Brain microvascular endothelial cell (primary cell): ENCODE results near the gene APOA1.
A peak's percentile ranks its signal among the peaks of the same experiment; 100 is the strongest.

ENCODE experiments used
- DNase-seq: peaks from one replicate; pipeline ENCODE4 v3.0.0-alpha.2; 2020
- H3K27ac ChIP-seq: fragments of 250-450 bp; sonication (Bioruptor Pico); 2 replicates; pipeline ENCODE4 v1.5.1; 2020; ENCODE audit warnings: mild to moderate bottlenecking, moderate library complexity
- H3K27me3 ChIP-seq: fragments of 250-450 bp; sonication (Bioruptor Pico); replicated peaks from 2 replicates; pipeline ENCODE4 v1.5.1; 2020; ENCODE audit warnings: mild to moderate bottlenecking
- H3K36me3 ChIP-seq: fragments of 250-450 bp; sonication (Bioruptor Pico); replicated peaks from 2 replicates; pipeline ENCODE4 v1.5.1; 2020; ENCODE audit warnings: mild to moderate bottlenecking
- H3K4me3 ChIP-seq: 2 replicates; pipeline ENCODE4 v1.5.1; 2011; ENCODE audit warnings: low read depth, mild to moderate bottlenecking, control low read depth, low read length, moderate library complexity
- CTCF ChIP-seq: IDR thresholded peaks from 2 replicates; pipeline ENCODE4 v1.5.1; 2011; ENCODE audit warnings: low read depth, mild to moderate bottlenecking, moderate library complexity, low read length, control low read depth, inconsistent platforms; ENCODE audit errors: missing control alignments
- in situ Hi-C: cut with HindIII; loops from 2 replicates; pipeline ENCODE4 v1.10.0; 2017; ENCODE audit warnings: low sequenced_read_pairs, low pct_ligation_motif_present

The APOA1 gene

GRCh38 chr11:116876656-116877055 lies 39.2 kb upstream of the APOA1 start:
- in situ Hi-C loops, result no loop called here
- TF ChIP-seq CTCF, result no peak
- Histone ChIP-seq H3K4me3 (no peak overlapping the region), H3K27me3 (no peaks in the 10 kb centered on the region), H3K36me3 (no peaks in the 10 kb centered on the region), H3K27ac (no peak overlapping the region)
- DNase-seq, result no peak

- Histone ChIP-seq H3K36me3 (no peaks in the 10 kb centered on the region), H3K4me3 (no peak overlapping the region), H3K27me3 (no peaks in the 10 kb centered on the region), H3K27ac (no peak overlapping the region)
- no peak for DNase-seq
- no peak for TF ChIP-seq CTCF
- in situ Hi-C loops, result no loop called here
Observed at GRCh38 chr11:116875194-116875593, 37.8 kb upstream of the APOA1 start.

- Histone ChIP-seq H3K36me3 (no peaks in the 10 kb centered on the region), H3K27me3 (no peaks in the 10 kb centered on the region), H3K27ac (no peak overlapping the region), H3K4me3 (no peak overlapping the region)
- no peak for TF ChIP-seq CTCF
- DNase-seq, result peak; percentile 29
- in situ Hi-C loops, result no loop called here
Observed at GRCh38 chr11:116874251-116874650, 36.8 kb upstream of the APOA1 start.

GRCh38 chr11:116873381-116873780 lies 36.0 kb upstream of the APOA1 start:
- H3K27ac ChIP-seq, result no peak overlapping the region
- DNase-seq, result no peak
- no peak for TF ChIP-seq CTCF
- H3K36me3 ChIP-seq, result no peaks in the 10 kb centered on the region
- H3K4me3 ChIP-seq, result no peak overlapping the region
- in situ Hi-C loops, result no loop called here
- H3K27me3 ChIP-seq, result no peaks in the 10 kb centered on the region

GRCh38 chr11:116871248-116871647 lies 33.8 kb upstream of the APOA1 start:
- in situ Hi-C loops, result no loop called here
- Histone ChIP-seq H3K27ac (peak overlapping the region; percentile 38), H3K36me3 (no peaks in the 10 kb centered on the region), H3K27me3 (no peaks in the 10 kb centered on the region), H3K4me3 (no peak overlapping the region)
- peak; percentile 78 for DNase-seq
- TF ChIP-seq CTCF, result no peak

- Histone ChIP-seq H3K27me3 (no peaks in the 10 kb centered on the region), H3K27ac (no peak overlapping the region), H3K36me3 (no peaks in the 10 kb centered on the region), H3K4me3 (no peak overlapping the region)
- no peak for DNase-seq
- in situ Hi-C loops, result no loop called here
- TF ChIP-seq CTCF, result no peak
Observed at GRCh38 chr11:116870054-116870453, 32.6 kb upstream of the APOA1 start.
